GM19240 (cell line): Measurements from ENCODE around the gene TYW1.
"Not testable (repeated sequence)": the region's sequence is repeated elsewhere in the genome, so short reads cannot be mapped to it uniquely, and the experiment has no call there.

Source experiments
- DNase-seq: peaks from one replicate; pipeline ENCODE4 v3.0.0; 2011; ENCODE audit warnings: low spot score; ENCODE audit not compliant: insufficient read length

Gene TYW1

DNA sequence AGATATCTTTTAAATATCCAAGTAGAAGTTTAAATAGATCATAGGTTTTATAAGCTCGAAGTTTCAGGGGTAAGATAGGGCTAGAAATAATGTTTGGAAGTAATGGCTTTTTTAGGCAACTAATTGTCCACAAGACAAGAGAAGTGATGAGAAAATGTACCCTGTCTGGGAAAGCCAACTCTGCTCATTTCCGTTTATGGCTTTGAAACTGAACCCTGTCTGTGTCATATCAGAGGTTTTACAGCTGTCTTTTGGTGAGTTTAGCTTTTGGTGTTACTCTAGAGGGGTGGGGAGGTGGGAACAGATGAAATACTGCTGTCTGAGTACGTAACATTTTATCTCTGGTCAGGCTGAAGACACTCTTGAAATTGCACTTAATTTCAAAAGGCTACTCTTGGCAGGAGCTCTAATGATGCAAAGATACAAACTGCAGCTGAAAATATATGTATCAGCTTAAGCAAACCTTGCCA lies 189.1 kb downstream of the TYW1 start:
- DNase-seq = not testable (repeated sequence)

DNA sequence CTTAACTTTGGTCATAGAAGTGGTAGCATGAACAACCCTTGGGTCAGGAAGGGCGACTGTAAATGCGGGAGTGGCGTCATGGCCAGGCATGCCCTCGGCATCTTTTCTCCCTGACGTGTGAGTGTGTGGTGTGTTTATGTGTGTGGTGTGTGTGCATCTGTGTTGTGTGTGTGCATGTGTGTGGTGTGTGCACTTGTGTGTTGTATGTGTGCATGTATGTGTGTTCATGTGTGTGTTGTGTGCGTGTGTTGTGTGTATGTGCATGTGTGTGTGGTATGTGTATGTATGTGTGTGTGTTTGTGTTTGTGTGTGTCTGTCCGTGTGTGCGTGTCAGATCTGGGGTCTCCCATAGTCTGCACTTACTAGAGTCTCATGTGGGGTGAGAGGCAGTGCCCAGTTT lies 192.5 kb downstream of the TYW1 start:
- not testable (repeated sequence) for DNase-seq

DNA sequence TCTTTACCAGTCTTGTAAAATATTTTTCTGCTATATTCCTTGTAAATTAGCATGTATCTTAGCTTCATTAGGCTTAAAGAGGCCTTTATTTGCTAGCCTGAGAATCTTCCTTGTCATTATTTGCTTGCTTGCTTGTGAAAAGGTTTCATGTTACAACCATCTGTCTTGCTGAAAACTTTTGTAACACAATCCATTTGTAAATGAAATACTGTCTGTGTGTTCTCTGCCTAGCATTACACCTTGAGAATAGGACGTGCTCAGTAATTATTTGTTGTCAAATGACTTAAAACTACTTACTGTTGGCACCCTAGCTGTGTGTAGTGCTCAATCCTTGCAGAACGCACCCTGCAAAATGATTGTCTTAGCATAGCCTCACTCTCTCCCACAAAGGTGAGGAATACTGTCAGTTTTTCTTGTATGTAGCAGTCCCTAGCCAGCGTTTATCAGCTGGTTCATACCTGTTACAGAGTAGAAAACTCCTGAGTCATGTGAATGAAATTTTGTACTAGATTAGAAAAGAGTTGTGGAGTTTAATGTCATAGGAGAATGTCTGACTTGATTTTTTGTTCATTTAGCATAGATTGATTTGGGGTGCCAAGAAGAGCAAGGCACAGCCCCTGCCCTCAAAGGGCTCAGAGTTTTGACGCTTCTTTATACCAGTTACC lies 193.3 kb downstream of the TYW1 start:
- not testable (repeated sequence) for DNase-seq

DNA sequence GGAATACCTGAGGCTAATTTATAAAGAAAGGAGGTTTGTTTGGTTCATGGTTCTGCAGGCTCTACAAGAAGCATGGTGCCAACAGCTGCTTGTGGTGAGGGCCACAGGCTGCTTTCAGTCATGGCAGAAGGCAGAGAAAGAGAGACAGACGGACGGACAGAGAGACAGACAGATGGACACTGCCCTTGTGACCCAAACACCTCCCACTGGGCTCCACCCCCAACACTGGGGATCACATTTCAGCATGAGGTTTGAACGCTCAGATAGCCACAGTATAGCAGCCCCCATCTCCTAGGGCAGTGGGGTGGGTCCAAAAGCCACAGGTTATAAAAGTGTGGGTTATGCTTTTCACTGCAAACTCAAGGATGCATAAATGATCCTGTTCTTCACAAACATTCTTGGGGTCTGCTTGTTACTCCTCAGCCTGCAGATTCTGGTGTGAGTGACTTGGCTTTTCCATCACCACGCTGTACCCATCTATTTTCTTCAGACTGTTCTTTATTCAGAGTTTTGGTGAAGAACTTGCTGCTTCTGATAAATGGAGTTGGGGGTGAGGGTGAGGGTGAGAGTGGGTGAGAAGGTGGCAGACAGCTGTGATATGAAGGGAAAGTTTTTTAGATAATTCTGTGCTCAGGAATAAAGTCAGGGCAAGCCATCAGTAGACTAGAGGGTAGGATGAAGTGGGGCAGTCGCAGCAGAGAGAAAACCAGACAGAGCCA lies 194.5 kb downstream of the TYW1 start:
- not testable (repeated sequence) for DNase-seq

DNA sequence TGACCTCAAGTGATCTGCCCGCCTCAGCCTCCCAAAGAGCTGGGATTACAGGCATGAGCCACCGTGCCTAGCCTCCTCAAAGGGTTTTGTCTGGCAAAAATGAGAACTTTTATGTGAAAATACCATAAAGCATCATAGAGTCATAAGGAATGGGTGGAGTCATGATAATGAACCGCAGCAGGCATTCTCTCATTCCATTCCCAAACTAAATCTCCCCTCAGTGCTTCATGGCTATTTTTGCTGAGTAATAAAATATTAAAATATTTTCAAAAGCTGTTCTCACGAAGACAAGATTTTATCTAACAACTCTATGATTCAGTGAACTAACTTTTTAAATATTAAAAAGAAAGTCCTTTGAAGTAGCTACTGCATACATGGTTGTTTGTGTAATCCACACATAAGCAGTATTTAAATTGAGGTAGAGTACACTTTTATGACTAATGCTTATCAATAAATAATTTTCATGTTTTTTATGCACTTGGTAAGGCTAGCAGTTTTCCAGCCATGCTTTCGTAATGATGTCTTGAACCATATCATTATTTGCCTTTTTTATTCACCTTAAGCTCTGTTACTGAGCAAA lies 195.6 kb downstream of the TYW1 start:
- DNase-seq = not testable (repeated sequence)

DNA sequence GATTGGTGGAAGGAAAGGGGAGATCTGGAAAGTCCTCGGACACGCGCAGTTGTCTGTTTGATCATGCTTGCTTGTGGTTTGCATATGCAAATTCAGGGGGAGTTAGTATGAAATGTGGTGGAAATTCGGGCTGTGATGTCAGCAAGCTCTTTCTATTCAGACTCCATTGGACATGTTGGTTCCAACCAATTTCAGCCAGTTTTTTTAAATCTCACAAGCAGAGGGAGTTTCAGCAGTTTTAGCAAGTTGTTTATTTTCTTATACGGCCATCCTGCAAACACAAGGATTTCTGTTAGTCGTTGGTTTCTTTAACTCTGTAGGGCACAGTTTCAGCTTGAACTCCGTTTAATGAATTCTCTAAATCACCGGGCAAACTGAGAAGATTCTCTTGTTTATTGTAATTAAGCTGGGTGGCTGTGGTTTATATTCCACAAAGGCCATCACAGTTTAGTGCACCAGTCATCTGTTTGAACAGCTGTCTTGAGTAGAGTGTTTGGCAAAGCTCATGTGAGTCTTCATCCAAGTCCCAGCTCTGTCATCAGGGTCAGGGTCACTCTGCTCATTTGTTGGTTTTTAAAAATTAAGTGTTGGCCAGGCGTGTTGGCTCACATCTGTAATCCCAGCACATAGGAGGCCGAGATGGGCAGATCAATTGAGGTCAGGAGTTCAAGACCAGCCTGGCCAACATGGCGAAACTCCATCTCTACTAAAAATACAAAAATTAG lies 196.4 kb downstream of the TYW1 start:
- not testable (repeated sequence) for DNase-seq

DNA sequence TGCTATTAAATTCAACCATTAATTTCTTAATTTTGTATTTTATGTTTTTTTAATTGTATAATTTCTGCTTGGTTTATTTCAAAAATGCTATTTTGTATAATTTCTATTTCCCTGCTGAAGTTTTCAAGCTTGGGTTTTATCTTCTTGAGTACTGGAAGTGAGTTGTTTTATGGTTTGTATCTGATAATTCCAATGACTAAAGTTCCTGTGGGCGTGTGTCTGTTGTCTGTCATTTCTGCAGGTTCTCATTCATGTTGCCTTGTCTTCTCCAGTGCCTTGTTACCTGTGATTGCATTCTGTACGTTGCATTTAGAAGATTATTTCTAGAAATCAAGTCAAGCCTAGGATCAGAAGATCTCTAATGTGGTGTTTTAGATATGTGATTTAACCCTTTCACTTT lies 199.5 kb downstream of the TYW1 start:
- DNase-seq = not testable (repeated sequence)

DNA sequence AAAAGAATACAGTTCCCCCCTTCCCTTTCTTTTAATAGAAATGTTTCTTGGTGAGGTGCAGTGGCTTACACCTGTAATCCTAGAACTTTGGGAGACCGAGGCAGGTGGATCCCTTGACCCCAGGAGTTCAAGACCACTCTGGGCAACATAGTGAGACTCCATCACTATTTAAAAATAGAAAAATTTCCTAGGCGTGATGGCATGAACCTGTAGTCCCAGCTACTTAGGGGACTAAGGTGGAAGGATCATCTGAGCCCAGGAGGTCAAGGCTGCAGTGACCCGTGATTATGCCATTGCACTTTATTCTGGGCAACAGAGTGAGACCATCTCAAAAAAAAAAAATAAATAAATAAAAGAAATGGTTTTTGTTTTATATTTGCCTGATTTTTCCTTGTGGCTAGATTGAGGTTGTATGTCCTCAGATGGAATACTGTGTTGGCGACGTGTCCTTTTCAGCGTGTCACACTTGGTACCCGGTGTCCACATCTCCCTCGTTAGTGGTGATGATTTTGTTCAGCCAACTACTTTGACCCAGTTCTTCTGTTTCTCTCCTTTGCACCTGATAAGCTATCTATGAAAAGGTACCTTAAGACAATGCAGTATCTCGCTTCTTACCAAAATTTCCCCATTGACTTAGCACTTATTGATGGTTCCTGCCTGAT lies 202.4 kb downstream of the TYW1 start:
- not testable (repeated sequence) for DNase-seq

DNA sequence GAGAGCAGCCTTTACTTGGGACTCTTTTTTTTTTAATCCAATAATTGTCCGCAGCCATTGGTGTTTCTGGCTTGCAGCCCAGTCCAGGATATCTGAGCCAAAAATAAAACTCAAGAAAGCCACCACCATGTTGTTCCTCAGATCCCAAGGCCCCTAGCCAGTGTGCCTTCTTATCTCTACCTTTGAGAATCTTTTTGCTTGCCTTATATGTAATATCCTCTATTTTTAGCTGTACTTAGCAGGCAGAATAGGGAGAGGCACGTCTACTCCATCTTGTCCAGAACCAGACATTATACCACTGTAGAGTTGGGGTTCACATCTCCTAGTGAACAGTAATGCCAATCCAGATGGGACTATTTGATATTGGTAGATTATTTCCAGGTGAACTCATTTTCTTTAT lies 209.1 kb downstream of the TYW1 start:
- not testable (repeated sequence) for DNase-seq

DNA sequence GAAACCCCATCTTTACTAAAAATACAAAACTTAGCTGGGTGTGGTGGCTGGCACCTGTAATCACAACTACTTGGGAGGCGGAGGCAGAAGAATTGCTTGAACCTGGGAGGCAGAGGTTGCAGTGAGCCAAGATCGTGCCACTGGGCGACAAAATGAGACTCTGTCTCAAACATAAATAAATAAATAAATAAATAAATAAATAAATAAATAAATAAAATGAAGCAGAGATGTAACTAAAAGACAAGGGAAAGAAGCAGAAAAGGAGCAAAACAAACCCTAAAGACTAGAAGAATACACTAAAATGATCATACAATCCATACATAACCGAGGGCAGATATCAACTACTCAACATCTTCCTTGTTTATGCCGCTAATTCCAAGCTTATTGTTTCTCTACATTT lies 209.8 kb downstream of the TYW1 start:
- no peak for DNase-seq

DNA sequence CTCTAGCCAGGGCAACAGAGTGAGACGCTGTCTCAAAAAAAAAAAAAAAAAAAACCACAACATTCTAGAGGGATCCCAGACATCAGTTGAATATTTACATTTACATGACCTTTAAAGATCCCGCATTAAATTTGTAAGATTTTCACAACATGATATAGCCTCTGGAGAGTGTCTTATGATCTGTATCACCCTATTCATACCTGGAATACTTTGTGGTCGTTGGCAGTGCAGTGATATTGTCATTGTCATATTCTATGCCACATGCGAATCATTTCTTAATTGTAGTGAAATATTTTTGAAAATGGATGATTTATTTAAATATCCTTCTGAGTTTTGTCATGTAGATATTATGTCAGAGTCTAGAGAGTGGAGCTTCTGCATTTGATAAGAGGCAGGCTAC lies 212.0 kb downstream of the TYW1 start:
- DNase-seq = not testable (repeated sequence)

DNA sequence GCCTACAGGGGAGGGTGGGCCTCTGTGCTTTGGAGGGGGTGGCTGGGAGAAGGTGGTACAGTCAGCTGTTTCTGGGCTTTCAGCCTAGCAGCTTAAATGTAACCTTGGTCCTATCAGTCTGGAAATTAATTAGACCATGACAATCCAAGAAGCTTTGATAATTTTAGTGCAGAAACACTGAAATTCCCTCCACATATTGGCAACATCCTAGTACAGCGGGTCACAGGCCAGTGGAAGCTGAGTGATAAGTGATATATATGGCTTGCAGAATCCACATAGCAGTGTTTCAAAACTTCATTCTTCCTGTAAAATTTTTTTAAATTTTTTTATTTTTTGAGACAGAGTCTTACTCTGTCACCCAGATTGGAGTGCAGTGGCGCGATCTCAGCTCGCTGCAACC lies 212.6 kb downstream of the TYW1 start:
- no peak for DNase-seq

DNA sequence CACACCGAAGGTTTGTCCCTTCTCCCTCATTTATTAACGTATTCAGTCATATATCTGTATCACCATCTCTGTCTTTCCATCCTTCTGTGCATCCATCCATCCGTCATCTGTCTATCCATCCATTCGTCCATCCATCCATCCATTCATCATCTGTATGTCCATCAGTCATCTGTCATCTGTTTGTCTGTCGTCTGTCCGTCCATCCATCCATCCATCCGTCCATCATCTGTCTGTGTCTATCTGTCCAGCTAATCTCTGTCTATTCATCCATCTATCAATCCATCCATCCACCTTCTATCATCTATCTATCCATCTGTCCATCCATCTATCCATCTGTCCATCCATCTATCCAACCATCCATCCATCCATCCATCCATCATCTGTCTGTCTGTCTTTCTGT lies 213.9 kb downstream of the TYW1 start:
- no peak for DNase-seq

DNA sequence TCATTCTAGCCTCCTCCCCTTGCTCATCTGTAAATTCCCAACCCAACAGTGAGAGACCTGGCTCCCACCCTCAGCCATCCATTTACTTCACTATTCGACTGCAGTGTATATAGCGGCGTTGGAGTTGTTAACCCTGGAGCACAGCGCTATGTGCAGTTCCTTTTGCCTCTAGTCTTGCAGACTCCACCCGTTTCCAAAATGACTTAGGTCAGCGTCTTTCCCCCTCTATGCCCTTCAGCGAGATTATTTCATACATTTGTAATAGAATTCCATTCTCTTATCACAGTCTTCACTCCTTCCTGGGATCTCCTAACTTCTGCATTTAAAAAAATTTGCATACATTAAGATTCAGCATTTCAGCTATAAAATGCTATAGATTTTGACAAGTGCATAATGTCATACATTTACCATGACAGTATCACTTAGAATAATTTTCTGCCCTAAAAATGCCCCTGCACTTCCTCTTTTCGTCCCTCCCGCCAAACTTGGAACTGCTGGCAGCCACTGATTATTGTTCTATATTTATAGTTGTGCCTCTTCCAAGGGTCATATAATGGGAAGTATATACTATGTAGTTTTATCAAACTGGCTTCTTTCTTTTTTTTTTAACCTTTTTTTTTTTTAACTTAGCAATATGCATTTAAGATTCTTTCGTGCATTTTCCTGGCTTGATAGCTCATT lies 215.2 kb downstream of the TYW1 start:
- not testable (repeated sequence) for DNase-seq

DNA sequence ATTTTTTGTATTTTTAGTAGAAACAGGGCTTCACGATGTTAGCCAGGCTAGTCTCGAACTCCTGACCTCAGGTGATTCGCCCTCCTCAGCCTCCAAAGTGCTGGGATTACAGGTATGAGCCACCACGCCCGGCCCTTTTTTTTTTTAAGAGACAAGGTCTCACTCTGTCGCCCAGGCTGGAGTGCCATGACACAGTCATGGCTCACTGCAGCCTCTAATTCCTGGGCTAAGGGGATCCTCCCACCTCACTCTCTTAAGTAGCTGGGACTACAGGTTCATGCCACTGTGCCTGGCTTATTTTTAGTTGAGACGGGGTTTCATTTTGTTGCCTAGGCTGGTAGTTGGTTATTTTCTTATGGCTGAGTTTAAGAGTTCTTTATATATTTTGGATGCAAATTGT lies 216.4 kb downstream of the TYW1 start:
- not testable (repeated sequence) for DNase-seq

DNA sequence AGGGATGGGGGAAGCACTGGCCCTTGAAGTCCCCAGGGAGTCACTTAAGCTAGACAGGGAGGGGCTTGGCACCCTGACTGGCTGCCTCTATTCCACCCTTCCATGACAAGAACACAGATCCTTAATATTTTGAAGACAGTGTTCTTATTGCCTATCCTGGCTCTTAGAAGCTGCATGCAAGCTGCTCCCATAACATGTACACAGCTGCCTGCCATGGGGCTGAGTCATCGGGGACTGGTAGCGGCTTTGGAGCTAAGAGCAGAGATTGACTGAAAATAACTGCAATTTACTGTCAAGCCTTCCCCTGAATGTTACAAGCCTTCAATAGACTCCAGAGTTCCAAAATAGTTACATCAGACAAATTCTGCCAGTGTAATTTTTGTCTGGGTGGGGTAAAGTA lies 226.9 kb downstream of the TYW1 start:
- not testable (repeated sequence) for DNase-seq

DNA sequence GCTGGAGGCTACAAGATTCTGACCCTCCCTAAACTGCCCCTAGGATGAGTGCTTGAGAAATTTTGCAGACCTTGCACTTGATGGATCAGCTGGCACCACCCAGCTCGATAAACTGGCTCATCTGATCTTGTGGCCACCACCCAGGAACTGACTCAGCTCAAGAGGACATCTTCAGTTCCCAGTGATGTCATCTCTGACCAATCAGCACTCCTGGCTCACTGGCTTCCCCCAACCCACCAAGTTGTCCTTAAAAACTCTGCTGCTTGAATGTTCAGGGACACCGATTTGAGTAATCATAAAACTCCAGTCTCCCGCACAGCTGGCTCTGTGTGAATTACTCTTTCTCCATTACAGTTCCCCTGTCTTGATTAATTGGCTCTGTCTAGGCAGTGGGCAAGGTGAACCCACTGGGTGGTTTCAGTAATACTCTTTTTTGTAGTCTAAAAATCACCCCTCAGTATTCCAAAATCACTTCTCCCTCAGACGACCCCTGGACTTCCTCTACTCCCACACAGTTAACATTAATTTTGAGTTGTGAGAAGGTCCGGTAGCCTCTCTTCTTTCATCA lies 229.8 kb downstream of the TYW1 start:
- not testable (repeated sequence) for DNase-seq

DNA sequence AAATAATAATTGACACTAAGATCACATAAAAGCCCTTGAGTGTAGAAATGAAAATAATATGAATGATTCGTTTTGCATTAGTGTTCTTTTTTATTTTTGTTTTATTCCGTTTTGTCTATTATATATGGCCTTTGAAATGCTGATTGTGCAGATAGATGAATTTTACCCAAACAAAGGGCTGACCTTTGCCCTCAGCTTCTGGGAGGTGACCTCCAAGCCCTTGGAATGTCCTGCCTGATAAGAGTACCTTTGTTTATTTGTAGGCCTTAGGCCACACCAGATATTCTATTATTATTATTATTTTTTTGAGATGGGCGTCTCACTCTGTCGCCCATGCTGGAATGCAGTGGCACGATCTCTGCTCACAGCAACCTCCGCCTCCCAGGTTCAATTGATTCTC lies 230.3 kb downstream of the TYW1 start:
- DNase-seq = not testable (repeated sequence)

DNA sequence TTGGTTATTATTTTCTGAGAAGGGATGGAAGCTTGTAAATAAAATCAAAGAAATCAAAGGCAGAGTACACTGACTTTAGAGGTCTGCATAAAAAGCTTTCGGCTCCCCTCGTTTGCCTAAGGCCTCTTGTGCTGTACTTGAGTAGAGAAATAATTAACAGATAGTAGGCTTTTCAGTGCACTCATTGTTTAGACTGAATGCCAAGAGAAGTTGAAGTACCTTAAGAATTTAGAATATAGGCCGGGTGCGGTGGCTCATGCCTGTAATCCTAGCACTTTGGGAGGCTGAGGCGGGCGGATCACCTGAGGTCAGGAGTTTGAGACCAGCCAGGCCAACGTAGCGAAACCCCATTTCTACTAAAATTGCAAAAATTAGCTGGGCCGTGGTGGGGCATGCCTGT lies 232.4 kb downstream of the TYW1 start:
- DNase-seq = not testable (repeated sequence)

DNA sequence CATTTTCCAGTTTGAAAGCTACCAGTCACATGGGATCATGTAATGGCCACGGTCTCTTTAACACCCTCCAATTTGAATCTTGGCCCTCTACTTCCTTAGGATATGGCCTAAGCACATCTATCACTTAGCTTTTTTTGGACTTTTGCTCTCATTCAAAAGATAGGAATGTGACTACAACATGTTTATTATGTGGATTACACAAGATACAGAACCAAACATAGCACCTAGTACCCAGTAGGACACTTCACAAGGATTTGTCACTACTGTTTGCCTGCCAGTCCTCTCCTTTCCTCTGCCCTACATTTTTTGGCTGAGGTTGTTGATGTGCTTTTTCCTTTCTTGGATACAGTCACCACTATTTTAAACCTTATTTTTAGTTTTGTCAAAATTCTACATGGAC lies 233.4 kb downstream of the TYW1 start:
- not testable (repeated sequence) for DNase-seq
